Upper lobe of right lung (tissue), 1 donor: ENCODE results near the gene MYO18B. TPM values are rescaled to one million over a fixed set of nuclear protein-coding genes. Genes with fewer than 3 reads are reported as not detected.

Source experiments
- ATAC-seq: fragments of 200-7000 bp; cut with Tn5 transposase; one replicate; pipeline ENCODE4 v1.9.1; 2020; ENCODE audit warnings: mild to moderate bottlenecking, moderate library complexity
- DNase-seq: peaks from one replicate; pipeline ENCODE4 v3.0.0-alpha.2; 2020
- H3K27ac ChIP-seq: fragments of 200-600 bp; one replicate; pipeline ENCODE4 v1.8.0; 2022
- H3K27me3 ChIP-seq: fragments of 200-600 bp; one replicate; pipeline ENCODE4 v1.8.0; 2022; ENCODE audit warnings: mild to moderate bottlenecking
- H3K36me3 ChIP-seq: fragments of 200-600 bp; one replicate; pipeline ENCODE4 v1.8.0; 2022
- H3K4me1 ChIP-seq: fragments of 200-600 bp; one replicate; pipeline ENCODE4 v1.8.0; 2022
- H3K4me3 ChIP-seq: fragments of 200-600 bp; one replicate; pipeline ENCODE4 v1.8.0; 2022; ENCODE audit warnings: mild to moderate bottlenecking
- H3K9me3 ChIP-seq: fragments of 200-600 bp; one replicate; pipeline ENCODE4 v1.8.0; 2022
- intact Hi-C: fragments of 100-400 bp; cut with DNase I; formaldehyde crosslinking; loops from one replicate; pipeline ENCODE4 v1.11.0; 2022
- total RNA-seq: library from RNA; stranded (reverse); fragmentation: NEBNext Ultra II Directional; extraction: Animal tissue kit (Norgen Biotek cat#: 25700); gene quantifications from one replicate; pipeline ENCODE4 v1.2.1, GENCODE V29; 2021
- TF ChIP-seq, protein P1 (sequence below): fragments of 200-600 bp; IDR thresholded peaks from one replicate; pipeline ENCODE4 v1.8.0; 2022; ENCODE audit warnings: antibody characterized with exemption
- donor health status: DM: no; HTN: yes; CAD: no; lungs with severe emphysema.

MYO18B gene
- total RNA-seq, 1 donor from 2014 or later, result 0.14 TPM

DNA sequence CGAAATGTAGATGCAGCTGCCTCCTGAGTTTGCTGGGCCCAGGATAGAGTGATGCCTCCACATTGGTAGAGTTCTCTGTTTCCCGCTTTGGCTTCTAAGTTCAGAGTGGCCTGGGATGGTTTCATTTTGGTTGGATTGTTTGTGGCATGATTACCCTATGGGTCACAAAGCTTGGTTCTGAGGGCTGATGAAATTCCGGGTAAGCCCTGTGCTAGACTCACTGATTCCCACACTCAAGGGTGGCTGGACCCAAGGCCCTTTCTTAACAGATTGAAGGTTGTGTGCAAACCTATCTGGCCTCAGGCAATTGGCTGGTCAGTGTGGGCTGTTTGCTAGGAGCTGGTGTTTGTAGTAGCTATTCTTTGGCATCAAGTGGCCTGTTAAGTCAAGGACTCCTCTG is 158.4 kb downstream of the MYO18B start:
- DNase-seq, result no peak
- H3K9me3 ChIP-seq, result no peaks in the 10 kb centered on the region
- no peak overlapping the region for H3K27ac ChIP-seq
- ATAC-seq, result no peak
- TF ChIP-seq, protein P1, sequence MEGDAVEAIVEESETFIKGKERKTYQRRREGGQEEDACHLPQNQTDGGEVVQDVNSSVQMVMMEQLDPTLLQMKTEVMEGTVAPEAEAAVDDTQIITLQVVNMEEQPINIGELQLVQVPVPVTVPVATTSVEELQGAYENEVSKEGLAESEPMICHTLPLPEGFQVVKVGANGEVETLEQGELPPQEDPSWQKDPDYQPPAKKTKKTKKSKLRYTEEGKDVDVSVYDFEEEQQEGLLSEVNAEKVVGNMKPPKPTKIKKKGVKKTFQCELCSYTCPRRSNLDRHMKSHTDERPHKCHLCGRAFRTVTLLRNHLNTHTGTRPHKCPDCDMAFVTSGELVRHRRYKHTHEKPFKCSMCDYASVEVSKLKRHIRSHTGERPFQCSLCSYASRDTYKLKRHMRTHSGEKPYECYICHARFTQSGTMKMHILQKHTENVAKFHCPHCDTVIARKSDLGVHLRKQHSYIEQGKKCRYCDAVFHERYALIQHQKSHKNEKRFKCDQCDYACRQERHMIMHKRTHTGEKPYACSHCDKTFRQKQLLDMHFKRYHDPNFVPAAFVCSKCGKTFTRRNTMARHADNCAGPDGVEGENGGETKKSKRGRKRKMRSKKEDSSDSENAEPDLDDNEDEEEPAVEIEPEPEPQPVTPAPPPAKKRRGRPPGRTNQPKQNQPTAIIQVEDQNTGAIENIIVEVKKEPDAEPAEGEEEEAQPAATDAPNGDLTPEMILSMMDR, result no peak
- intact Hi-C loops, result no loop called here
- H3K4me1 ChIP-seq, result no peaks in the 10 kb centered on the region
- no peak overlapping the region for H3K4me3 ChIP-seq
- H3K36me3 ChIP-seq, result no peaks in the 10 kb centered on the region
- peaks cover 16% of the 10 kb centered on the region for H3K27me3 ChIP-seq

DNA sequence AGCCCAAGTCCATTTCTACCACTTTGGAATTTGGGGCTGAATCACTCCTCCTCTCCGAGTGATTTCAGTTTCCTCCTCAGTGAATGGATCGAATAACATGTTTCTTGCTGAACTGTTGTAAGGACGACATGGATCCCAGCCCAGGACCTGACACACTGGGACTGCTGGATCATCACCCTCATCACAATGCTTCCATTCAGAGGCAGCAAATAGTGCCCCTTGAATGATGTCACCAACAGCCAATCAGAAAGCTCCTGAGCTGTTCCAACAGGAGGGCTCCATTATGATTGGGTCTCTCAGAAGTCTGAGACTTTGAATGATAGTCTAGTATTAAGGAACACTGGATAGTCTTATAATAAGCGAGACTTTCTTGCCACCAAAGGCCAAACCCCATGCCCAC is 158.9 kb downstream of the MYO18B start:
- TF ChIP-seq, protein P1, result no peak
- Histone ChIP-seq H3K9me3 (no peaks in the 10 kb centered on the region), H3K4me3 (no peak overlapping the region), H3K36me3 (no peaks in the 10 kb centered on the region), H3K27me3 (peaks cover 16% of the 10 kb centered on the region), H3K27ac (no peak overlapping the region), H3K4me1 (no peaks in the 10 kb centered on the region)
- ATAC-seq, result no peak
- intact Hi-C loops, result no loop called here
- DNase-seq, result no peak

DNA sequence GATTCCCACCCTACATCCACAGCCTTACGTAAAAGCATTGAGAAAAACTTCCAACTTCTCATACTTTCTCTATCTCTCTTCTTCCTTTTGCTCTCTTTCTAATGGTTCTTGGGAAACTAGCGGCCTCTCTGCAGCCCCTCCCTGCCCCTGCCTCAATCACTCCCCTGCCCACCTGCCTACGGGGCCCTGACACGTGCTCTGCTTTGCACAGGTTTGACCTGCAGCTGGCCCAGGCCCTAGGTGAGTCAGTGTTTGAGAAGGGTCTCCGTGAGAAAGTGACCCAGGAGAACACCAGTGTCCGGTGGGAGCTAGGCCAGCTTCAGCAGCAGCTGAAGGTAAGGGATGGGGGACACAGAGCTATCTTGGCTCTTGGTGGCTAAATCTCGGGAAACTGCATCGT is 160.4 kb downstream of the MYO18B start:
- Histone ChIP-seq H3K27ac (no peak overlapping the region), H3K4me1 (no peaks in the 10 kb centered on the region), H3K36me3 (no peaks in the 10 kb centered on the region), H3K4me3 (no peak overlapping the region), H3K27me3 (peaks cover 16% of the 10 kb centered on the region), H3K9me3 (no peaks in the 10 kb centered on the region)
- DNase-seq (no peak), ATAC-seq (no peak)
- intact Hi-C loops, result no loop called here
- TF ChIP-seq, protein P1, result no peak

DNA sequence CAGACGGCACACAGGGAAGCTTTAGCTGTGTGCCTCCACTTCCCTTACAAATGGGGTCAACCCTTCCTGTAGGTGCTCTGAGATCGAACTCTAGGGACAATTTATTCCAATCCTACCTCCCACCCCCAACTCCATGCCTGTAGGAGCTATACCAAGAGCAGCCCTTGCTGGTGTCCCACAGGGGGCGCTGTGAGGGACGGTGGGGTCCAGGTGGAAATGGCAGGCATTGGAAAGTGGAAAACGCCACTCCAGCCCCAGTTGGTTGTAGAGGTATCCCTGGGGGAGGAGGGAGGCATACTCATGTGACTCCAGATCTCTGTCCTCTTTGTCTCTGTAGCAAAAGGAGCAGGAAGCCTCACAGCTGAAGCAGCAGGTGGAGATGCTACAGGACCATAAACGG is 161.3 kb downstream of the MYO18B start:
- DNase-seq (no peak), ATAC-seq (no peak)
- Histone ChIP-seq H3K27ac (no peak overlapping the region), H3K4me1 (no peaks in the 10 kb centered on the region), H3K27me3 (peaks cover 16% of the 10 kb centered on the region), H3K9me3 (no peaks in the 10 kb centered on the region), H3K4me3 (no peak overlapping the region), H3K36me3 (no peaks in the 10 kb centered on the region)
- TF ChIP-seq, protein P1, result no peak
- intact Hi-C loops, result no loop called here

DNA sequence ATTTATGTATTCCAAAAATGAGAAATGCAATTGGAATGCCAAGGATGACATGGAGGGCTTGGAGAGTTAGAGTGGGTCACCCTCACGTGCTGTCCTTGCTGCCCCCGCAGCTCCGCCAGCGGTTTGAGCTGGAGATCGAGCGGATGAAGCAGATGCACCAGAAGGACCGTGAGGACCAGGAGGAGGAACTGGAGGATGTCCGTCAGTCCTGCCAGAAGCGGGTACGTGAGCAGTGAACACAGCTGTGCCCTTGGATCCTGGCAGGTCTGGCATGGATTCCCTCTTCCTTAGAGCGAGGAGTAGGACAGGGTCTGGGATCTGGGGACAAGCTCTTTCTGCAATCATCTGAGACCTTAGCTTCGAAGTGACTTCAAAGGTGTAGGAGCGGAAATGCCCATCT is 166.2 kb downstream of the MYO18B start:
- Histone ChIP-seq H3K4me3 (no peak overlapping the region), H3K9me3 (no peaks in the 10 kb centered on the region), H3K36me3 (no peaks in the 10 kb centered on the region), H3K27ac (no peak overlapping the region), H3K27me3 (peaks cover 18% of the 10 kb centered on the region), H3K4me1 (no peaks in the 10 kb centered on the region)
- TF ChIP-seq, protein P1, result no peak
- intact Hi-C loops, result no loop called here
- ATAC-seq (no peak), DNase-seq (no peak)

DNA sequence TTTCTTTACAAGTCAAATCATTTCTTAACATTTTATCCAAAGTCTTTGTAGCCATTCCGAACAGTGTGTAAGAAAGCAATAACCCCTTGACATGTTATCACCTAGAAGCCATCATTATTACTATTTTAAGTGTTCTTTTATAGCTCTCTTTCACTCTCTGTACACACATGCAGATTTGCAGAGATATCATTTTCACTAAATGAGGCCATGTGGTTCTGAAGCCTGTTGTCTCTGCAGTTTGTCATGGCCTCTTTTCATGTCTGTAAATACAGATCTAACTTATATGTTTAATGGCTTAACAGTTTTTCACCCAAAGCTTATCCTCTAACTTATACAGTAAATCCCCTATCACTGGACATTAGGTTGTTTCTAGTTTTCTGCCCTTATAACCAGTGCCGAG is 166.8 kb downstream of the MYO18B start:
- Histone ChIP-seq H3K4me3 (no peak overlapping the region), H3K27me3 (peaks cover 14% of the 10 kb centered on the region), H3K27ac (no peak overlapping the region), H3K4me1 (no peaks in the 10 kb centered on the region), H3K36me3 (no peaks in the 10 kb centered on the region), H3K9me3 (no peaks in the 10 kb centered on the region)
- TF ChIP-seq, protein P1, result no peak
- DNase-seq (no peak), ATAC-seq (no peak)
- intact Hi-C loops, result no loop called here
